ENCODE measurements around the gene DACT1.

DNA sequence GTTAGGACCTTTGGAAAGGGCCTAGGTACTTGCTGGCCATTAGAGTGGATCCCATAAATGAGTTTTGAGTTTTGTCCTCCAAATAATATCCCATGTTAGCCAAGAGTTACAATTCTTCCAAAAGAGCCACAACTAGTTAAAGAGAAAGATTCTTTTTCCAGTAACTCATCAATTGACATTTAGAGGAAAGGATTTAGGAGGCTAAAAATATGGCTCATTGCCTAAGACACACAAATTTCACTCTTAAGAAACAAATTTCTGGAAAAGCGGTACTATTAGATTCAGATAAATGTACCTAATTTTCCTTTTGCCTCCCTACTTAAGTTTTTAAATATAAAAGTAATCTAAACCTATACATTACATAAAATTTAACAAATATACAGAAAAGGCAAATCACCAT, 21.3 kb downstream of the DACT1 start:
- TF ChIP-seq YY1 (IDR thresholded peaks at IDR 0.05; ENCODE audit: insufficient read depth, insufficient read length) (no peak), ZNF274 (IDR thresholded peaks at IDR 0.05; ENCODE audit: low read depth, low read length) (no peak), SUZ12 (IDR thresholded peaks at IDR 0.05; ENCODE audit: extremely low read depth, insufficient read depth, insufficient read length) (no peak)
